HL-60/S4 (cell line): ENCODE results near the gene UGT1A1.

Source experiments
- in situ Hi-C: fragments of 300-500 bp; cut with MboI; formaldehyde crosslinking; loops from 2 replicates; pipeline ENCODE4 v1.14.3; 2022; ENCODE audit warnings: low sequenced_read_pairs

UGT1A1 gene

GRCh38 chr2:233814056-233814835 lies 54.2 kb downstream of the UGT1A1 start:
- in situ Hi-C loops: no loop called here

- in situ Hi-C loops: no loop called here
These were observed 55.8 kb downstream of the UGT1A1 start for GRCh38 chr2:233815861-233816260.

- in situ Hi-C loops: no loop called here
These were observed 56.3 kb downstream of the UGT1A1 start for GRCh38 chr2:233816334-233816733.

- in situ Hi-C loops: no loop called here
These were observed 56.7 kb downstream of the UGT1A1 start for GRCh38 chr2:233816771-233817170.

DNA sequence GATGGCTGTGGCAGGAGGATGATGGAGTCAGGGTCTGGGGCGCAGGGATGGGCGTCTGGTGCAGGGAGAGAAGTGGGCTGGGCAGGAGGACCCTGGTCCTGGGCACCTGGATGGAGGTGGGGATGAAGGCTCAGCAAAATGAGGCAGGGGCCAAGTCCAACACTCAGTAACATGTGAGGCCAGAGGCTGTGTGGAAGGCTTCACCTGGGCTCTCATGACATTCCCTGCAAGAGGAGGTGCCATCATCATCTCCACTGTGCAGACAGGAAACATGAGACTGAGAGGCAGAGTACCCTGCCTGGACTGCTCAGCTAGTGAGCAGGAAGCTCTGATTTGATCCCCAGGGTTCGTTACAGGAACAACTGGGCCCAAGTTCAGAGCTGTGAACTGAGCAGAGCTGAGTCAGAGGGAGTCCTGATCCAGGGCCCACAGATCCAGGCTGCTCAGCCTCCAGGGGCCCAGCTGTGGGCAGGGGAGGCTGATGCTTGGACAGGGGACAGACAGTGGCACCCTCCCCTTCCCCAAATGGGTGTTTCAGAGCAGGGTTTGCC lies 57.4 kb downstream of the UGT1A1 start:
- in situ Hi-C loops: no loop called here

DNA sequence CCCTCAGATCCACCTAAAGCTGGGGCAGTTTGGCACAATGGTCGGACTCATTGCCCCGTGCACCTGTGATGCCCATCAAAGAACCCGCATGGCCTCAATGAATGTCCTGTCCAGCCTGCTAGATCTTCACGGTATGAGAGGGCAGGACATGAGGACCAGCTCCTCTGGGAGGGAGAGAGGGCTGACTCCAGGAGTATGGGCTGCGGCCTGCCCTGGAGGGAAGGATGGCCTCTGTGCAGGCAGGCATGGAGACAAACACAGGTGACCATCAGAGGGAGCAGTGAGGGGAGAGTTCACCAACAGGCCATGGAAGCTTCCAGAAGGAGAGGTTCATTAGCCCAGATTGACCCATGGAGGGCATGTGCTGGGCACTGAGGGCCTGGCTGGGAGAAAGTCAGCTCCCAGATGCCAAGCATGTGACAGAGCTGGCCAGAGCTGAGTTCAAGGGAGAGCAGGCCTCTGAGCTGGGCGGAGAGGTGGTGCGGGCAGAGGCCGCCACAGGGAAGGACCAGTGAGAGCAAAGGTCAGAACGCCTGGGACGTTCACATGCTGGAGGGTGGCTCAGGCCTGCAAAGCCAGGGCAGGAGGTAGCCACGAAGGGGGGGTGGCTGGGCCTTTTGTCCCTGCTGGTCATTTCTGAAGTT lies 58.0 kb downstream of the UGT1A1 start:
- in situ Hi-C loops: no loop called here

DNA sequence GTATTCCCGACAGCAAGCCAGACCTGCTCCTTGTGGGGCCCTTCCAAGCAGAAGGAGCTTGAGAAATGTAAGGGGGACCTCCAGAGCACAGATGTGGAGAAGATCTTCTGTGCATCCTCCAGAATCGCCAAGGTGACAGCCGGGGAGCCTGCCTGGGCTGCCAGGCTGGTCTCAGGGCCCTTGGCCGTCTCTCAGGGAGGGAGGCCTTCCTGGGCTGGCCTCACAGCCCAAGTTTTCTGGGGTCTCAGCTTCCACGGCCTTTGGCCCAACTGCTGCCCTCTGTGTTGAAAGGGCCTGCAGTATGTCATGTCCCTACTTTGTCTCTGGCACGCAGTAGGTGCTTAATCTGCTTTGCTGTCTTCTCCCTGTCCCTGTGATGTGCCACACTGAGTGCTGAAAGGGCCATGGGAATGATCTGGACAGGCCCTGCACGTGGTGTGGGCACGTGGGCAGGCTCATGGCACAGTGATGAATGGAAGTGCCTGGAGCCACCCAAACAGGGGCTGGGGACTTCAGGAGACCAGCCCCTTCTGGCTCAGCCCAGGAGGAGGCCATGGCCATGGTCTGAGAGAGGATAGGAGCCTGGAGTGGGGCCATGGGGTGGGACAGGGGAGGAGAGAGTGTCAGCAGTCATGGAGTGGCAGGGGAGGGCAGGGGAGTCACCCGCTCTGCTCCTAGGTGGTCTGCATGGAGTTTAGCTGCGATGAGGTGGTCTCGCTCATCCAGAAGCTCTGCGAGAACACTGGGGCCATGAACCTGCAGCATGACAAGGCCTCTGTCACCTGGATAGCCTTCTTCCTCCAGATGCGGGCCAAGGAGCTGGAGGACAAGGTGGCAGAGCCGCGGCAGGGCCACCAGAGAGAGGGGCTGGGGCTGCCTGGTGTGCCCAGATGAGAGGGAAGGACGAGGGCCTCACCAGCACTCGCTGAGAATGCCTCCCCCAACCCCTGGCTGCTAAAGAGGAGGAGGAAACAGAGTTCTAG lies 58.9 kb downstream of the UGT1A1 start:
- in situ Hi-C loops: no loop called here

- in situ Hi-C loops: no loop called here
These were observed 60.1 kb downstream of the UGT1A1 start for GRCh38 chr2:233819884-233820773.

DNA sequence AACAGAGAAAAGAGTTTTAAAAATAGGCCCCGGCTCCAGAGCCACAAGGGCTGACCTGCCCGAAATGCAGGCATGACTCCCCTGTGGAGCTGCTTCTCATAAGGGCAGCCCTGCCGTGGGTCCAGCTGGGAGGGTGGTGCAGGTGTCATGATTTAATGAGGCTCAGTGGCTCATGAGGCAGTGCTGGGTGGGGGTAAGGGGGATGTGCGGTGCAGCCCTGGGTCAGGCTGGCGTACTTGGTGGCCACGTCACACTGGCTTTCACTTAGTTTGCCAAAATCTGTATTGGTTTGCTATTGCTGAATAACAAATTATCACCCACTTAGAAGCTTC lies 60.7 kb downstream of the UGT1A1 start:
- in situ Hi-C loops: no loop called here

GRCh38 chr2:233821196-233821595 lies 61.1 kb downstream of the UGT1A1 start:
- in situ Hi-C loops: no loop called here

GRCh38 chr2:233821709-233822100 lies 61.6 kb downstream of the UGT1A1 start:
- in situ Hi-C loops: no loop called here

GRCh38 chr2:233822101-233822771 lies 62.2 kb downstream of the UGT1A1 start:
- in situ Hi-C loops: no loop called here
